ENCODE data around the gene NDUFV1.
"Not testable (repeated sequence)": the region's sequence is repeated elsewhere in the genome, so short reads cannot be mapped to it uniquely, and the experiment has no call there.

The NDUFV1 gene

DNA sequence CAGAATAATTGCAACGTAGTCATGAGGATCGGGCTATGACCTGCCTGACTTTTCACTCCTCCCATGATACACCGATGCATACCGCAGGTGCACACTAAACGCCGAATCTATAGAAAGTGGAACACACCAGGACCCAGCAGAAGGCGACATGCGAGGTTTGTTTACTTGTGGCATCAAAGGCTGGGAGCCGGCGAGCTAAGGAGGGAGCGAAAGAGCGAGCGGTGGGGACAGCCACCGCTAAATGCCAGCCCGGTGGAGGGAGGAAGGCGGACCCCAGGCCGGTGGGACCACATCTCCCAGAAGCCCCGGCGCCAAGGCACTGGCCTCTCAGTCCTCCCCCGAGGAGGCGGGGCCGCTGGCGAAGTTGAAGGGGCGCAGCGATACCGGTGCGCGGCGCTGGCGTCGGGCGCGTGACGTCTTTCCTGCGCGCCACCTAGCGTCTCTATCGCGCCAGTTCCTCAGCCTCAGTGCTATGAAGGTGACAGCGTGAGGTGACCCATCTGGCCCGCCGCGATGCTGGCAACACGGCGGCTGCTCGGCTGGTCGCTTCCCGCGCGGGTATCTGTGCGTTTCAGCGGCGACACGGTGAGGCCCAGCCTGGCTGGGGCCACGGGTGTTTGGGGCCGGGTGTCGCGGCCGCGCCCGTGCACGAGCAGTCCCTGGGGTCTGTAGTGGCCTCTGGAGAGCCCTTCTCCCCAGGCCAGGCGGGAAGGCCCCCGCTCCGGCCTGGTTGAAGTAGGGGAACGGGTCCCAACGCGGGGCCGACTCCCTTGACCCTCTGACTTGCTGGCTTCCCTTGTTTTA is at the start of gene NDUFV1:
Gene NDUFV1, plus strand, starts transcription at position 445 of the 804 bp plus-strand sequence. Its CDS starts 69 bp downstream, at position 514.
- DNase-seq: peak; percentile 92

DNA sequence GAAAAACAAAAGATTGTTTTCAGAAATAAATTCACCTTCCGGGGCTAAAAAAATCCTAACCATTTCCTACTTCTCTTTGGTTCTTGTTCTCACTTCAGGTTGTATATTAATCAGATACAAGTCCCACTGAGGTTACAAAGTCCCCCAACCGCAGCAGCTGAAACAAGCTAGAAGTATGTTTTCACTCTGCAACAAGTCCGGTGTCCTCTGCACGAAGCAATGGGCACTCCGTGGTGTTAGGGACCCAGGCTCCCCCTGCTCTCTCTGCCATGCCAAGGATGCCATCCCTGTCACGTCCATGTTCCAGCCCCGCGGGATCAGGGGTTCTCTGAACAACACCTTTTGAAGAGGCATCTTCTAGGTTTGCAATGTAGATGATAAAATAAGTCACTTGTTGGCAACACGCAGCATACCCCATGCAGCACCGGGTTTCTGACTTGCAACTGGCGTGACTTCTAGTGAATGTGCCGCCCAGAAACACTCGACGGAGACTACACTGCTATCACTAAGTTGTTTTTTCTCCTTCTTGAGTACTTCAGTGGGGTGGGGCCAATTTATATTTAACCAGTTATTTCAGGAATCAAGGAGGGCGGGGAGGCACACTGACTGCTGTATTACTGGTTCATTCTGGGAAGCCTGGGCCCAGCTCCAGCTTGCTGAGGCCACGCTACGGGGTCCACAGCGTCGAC is 48.5 kb upstream of the NDUFV1 start:
- no peak for DNase-seq

DNA sequence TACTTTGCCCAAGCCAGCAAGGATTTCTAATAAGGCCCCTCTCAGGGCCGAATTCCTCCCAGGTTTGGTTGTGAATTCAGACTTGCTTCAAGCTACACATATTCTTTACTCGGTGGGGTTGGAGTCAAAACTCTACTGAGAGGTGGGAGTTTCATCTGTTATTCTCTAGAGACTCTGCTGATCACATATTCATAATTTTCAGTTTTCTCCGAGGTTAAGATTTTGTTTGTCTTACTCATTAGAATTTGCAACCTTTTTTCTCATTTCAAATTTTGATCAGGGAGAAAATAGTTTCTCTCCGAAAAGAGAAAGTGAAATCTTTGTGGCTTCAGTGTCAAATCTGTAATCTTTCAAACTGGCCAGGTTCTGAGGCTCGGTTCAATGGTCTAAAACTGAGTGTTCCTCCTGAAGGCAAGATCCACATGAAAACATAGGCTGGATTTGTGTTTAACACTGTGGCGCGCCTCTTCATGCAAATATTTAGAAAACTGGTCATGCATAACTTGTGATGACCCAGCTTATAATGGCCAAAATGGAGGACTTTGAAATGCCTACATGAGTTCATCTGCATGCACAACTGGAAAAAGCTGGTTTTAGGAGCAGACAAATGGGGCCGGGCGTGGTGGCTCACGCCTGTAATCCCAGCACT is 44.6 kb upstream of the NDUFV1 start:
- DNase-seq: no peak

DNA sequence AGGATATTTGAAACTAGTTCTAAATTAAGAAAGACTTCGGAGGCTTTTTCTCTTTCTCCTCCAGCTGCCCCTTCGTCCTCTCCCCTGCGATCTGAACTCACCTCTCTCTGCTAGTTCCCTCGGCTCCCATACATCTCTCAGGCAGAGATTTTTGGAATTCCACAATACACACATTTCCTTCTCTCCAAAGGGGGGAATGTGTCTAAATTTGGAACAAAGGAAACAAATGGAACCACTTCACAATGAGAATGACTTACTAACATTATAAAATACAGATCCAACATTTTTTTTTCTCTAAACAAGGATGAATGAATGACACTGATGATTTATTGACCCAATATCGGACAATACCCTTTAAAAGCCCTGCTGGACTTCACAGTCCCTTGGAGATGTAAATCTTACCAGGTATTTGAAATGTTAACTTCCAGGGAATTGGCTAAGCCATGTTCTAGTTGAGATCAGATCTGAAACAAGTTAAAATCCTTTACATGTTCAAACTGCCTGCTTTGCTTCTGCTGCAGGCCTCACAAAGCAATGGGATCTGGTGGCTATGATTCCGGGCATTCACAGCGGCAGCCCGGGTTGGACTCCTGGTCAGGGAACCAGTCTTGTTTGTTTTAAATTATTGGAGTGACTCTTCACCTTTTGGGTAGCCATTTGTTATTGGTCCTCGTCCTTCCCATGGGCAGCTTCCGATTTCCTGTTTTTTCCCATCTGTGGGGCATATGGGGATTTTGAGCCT is 43.6 kb upstream of the NDUFV1 start:
- no peak for DNase-seq

DNA sequence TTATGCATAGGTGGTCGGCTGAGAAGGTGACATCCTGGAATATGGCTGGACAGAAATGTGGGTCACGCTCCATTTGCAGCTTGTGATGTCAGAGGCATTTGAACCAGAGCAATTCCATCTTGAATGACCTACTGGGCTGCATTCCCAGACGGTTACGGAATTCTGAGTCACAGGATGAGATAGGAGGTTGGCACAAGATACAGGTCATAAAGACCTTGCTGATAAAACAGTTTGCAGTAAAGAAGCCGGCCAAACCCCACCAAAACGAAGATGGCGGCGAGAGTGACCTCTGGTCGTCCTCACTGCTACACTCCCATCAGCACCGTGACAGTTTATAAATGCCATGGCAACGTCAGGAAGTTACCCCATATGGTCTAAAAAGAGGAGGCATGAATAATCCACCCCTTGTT is 43.0 kb upstream of the NDUFV1 start:
- not testable (repeated sequence) for DNase-seq

DNA sequence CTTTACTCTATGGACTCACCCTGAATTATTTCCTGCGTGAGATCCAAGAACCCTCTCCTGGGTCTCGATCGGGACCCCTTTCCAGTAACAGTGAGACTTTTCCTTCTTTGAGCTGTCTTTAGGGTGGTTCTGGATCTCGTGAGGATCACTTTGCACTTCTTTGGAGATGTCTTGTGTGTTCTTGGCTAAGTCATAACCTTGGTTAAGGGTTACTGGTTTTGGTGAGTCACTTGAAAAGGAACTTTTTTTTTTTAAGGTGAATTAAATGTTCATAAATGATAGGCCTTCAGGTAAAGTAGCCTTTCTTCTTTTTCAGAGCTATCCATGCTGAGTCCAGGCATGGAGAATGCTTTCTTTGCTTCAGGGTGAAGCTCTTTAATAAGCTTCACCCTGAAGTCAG is 42.5 kb upstream of the NDUFV1 start:
- DNase-seq: no peak

DNA sequence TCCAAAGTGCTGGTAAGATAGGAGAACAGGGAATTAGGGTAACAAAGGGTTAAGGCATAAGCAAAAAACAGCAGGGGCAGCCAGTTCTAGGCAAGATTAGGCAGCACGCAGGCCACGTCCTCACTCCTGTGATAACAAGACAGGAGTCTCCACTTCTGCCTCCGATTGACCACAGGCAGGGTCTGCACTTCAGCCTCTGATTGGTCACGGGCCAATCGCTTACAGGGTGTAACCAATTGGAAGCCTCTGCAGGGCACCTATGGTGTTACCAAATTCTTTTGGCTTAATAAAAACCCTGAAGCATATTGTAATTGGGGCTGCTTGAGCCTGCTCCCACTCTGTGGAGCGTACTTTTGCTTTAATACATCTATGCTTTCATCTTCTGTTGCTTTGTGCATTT is 35.3 kb upstream of the NDUFV1 start:
- DNase-seq: no peak

DNA sequence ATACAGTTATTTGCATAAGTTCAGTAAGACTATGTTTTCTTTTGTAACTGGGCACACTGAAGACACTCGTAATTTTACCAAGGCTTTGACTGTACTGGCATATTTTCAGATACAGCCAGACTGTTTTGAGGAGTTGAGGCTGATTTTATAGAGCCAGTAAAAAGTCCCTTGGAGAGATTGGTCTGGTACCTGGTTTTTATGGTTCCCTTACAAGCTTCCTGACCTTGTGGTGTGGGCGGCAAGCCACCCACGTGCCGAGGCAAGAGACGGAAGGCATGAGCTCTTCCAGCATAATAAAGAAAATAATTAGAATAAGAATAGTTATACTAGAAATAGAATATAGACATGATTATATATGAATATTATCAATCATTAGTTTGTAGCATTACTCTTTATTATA is 34.4 kb upstream of the NDUFV1 start:
- no peak for DNase-seq

DNA sequence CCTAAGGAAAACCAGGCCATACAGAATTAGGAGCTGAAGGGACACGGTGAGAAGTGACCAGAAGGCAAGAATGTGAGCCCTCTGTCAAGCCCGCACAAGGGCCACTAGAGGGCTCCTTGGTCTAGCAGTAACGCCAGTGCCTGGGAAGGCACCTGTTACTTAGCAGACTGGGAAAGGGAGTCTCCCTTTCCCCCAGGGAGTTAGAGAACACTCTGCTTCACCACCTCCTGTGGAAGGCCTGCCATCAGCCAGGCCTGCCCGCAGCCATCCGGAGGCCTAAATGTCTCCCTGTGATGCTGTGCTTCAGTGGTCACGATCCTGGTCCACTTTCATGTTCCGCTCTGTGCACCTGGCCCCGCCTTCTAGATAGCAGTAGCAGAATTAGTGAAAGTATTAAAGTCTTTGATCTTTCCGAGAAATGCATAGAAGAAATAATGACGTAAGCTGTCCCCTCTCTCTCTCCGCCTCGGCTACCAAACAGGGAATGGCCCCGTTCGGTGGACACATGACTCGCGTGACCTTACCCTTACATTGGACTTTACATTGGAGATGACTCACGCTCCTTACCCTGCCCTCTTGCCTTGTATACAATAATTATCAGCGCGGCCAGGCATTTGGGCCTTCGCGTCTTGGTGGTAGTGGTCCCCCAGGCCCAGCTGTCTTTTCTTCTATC is 33.9 kb upstream of the NDUFV1 start:
- peak; percentile 8 for DNase-seq

DNA sequence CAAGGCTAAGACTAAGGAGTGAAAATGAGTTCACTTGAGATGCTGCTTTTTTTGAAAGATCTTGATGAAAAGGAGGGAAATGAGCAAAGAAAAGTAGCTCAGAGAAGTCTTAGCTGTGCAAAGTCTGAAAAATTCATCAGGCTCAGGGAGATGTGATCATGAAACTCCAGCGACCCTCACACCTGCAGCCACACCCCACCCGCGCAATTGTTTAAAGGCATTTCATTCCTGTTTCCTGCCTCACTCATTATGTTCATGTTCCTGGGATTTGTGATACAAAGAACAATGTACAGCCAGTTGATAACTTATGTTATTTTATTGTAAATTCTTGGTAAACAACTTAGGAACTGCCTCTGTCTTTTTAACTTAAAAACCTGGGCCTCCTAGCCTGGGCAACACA is 31.8 kb upstream of the NDUFV1 start:
- DNase-seq: no peak

DNA sequence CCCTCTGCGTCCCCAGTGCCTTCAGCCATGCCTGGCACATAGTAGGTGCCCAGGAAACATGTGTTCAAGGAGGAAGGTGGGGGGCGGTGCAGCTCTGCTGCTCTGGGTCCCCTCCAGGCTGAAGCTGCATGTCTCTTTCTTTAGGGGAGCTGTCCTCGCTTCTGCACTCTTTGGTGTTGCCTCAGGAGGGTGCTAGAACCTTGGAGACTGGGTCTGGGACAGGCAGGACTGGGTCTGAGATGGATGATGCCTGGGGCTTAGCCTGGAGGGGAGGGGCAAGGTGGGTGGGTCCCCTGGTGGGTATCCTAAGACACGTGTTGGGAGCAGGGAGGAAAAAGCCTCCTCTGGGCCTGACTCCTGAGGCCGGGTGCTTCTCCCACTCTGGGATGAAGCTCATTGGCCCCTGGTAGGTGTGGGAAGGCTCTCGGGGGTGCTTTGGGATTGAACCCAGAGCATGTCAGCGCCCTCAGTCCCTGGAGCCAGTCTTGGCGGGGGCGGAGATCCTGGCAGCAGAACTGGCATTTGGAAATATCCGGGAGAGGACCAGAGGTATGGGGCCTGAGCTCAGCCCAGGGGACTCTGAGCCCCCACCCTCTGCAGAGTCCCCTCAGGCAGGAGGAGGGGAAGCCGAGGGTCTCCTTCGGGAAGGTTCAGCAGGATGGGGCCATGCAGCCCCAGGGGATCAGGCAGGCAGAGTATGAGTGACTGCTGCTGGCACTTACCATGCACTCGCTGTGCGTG is 29.8 kb upstream of the NDUFV1 start:
- no peak for DNase-seq

DNA sequence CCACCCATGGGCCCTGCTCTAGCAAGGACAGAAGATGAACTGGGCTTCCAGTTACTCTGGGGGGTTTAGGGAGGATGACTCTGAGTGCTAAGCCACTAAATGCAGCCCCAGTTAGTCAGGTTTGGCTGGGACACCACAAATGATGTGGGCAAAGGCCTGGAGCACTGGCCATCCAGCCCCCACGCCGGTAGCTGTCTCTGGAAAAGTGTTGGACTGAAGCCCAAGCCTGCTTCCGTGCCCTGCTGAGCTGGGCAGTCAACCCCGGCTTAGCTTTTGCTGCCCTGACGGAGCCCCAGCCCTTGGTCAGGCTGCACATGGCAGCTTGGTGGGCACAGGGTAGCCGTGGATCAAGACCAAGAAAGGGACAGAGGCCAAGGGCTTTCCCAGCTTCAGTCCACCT is 28.8 kb upstream of the NDUFV1 start:
- DNase-seq: no peak

DNA sequence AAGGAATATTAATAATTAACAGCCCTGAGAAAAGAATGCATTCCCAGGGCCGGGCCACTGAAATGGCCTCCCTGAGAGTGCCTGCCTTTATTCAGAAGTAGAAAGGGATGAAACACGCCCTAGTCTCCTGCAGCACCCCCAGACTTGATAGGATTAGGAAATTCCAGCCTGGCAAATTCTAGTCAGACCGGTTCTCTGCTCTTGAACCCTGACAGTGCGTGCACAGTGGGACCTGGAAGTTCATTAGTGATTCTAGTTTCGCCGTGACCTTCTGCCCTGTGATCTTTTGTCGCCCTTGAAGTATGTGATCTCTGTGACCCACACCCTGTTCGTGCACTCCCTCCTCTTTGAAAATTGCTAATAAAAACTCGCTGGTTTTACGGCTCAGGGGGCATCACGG is 25.3 kb upstream of the NDUFV1 start:
- no peak for DNase-seq

DNA sequence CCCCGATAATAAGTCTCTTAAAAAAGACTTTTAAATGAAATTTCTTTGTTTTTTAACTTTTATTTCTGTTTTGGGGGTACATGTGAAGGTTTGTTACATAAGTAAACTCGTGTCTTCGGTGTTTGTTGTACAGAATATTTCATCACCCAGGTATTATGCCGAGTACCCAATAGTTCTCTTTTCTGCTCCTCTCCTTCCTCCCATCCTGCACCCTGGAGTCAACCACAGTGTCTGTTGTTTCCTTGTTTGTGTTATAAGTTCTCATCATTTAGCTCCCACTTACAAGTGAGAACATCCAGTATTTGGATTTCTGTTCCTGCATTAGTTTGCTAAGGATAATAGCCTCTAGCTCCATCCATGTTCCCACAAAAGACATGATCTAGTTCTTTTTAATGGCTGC is 24.7 kb upstream of the NDUFV1 start:
- DNase-seq: no peak

DNA sequence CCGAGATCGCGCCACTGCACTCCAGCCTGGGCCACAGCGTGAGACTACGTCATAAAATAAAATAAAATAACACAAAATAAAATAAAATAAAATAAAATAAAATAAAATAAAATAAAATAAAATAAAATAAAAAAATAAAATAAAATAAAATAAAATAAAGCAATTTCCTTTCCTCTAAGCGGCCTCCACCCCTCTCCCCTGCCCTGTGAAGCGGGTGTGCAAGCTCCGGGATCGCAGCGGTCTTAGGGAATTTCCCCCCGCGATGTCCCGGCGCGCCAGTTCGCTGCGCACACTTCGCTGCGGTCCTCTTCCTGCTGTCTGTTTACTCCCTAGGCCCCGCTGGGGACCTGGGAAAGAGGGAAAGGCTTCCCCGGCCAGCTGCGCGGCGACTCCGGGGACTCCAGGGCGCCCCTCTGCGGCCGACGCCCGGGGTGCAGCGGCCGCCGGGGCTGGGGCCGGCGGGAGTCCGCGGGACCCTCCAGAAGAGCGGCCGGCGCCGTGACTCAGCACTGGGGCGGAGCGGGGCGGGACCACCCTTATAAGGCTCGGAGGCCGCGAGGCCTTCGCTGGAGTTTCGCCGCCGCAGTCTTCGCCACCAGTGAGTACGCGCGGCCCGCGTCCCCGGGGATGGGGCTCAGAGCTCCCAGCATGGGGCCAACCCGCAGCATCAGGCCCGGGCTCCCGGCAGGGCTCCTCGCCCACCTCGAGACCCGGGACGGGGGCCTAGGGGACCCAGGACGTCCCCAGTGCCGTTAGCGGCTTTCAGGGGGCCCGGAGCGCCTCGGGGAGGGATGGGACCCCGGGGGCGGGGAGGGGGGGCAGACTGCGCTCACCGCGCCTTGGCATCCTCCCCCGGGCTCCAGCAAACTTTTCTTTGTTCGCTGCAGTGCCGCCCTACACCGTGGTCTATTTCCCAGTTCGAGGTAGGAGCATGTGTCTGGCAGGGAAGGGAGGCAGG is 23.2 kb upstream of the NDUFV1 start, which contains the start of gene GSTP1:
Gene GSTP1, plus strand, starts transcription at position 566 of the 958 bp plus-strand sequence. Its CDS starts 32 bp downstream, at position 598.
- DNase-seq: peak; percentile 81

DNA sequence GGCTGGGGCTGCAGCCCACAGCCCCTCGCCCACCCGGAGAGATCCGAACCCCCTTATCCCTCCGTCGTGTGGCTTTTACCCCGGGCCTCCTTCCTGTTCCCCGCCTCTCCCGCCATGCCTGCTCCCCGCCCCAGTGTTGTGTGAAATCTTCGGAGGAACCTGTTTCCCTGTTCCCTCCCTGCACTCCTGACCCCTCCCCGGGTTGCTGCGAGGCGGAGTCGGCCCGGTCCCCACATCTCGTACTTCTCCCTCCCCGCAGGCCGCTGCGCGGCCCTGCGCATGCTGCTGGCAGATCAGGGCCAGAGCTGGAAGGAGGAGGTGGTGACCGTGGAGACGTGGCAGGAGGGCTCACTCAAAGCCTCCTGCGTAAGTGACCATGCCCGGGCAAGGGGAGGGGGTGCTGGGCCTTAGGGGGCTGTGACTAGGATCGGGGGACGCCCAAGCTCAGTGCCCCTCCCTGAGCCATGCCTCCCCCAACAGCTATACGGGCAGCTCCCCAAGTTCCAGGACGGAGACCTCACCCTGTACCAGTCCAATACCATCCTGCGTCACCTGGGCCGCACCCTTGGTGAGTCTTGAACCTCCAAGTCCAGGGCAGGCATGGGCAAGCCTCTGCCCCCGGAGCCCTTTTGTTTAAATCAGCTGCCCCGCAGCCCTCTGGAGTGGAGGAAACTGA is 22.4 kb upstream of the NDUFV1 start:
- DNase-seq: no peak

DNA sequence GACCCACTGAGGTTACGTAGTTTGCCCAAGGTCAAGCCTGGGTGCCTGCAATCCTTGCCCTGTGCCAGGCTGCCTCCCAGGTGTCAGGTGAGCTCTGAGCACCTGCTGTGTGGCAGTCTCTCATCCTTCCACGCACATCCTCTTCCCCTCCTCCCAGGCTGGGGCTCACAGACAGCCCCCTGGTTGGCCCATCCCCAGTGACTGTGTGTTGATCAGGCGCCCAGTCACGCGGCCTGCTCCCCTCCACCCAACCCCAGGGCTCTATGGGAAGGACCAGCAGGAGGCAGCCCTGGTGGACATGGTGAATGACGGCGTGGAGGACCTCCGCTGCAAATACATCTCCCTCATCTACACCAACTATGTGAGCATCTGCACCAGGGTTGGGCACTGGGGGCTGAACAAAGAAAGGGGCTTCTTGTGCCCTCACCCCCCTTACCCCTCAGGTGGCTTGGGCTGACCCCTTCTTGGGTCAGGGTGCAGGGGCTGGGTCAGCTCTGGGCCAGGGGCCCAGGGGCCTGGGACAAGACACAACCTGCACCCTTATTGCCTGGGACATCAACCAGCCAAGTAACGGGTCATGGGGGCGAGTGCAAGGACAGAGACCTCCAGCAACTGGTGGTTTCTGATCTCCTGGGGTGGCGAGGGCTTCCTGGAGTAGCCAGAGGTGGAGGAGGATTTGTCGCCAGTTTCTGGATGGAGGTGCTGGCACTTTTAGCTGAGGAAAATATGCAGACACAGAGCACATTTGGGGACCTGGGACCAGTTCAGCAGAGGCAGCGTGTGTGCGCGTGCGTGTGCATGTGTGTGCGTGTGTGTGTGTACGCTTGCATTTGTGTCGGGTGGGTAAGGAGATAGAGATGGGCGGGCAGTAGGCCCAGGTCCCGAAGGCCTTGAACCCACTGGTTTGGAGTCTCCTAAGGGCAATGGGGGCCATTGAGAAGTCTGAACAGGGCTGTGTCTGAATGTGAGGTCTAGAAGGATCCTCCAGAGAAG is 21.6 kb upstream of the NDUFV1 start:
- DNase-seq: no peak

DNA sequence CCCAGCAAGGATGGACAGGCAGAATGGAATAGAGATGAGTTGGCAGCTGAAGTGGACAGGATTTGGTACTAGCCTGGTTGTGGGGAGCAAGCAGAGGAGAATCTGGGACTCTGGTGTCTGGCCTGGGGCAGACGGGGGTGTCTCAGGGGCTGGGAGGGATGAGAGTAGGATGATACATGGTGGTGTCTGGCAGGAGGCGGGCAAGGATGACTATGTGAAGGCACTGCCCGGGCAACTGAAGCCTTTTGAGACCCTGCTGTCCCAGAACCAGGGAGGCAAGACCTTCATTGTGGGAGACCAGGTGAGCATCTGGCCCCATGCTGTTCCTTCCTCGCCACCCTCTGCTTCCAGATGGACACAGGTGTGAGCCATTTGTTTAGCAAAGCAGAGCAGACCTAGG is 20.8 kb upstream of the NDUFV1 start:
- no peak for DNase-seq

All from NCI-H1048 (cell line).